Thymus (tissue), 11 donors: ENCODE data around the gene LOC128125822.
"Not testable (repeated sequence)": the region's sequence is repeated elsewhere in the genome, so short reads cannot be mapped to it uniquely, and the experiment has no call there.

ENCODE experiments used
- DNase-seq, 9 donors: peaks; one replicate each; pipeline ENCODE4 v3.0.0-alpha.2; 2013; ENCODE audit warnings: low spot score in 9 of 9, low read depth in 6 of 9, missing footprints in 1 of 9
- H3K27ac ChIP-seq, 2 donors: one replicate each; pipeline ENCODE4 v1.5.1; 2013; ENCODE audit warnings: control low read depth in 1 of 2, low read depth in 1 of 2, low read length in 1 of 2, mild to moderate bottlenecking in 1 of 2, moderate library complexity in 1 of 2
- H3K27me3 ChIP-seq, 2 donors: one replicate each; pipeline ENCODE4 v1.5.1; 2013; ENCODE audit warnings: low read length in 1 of 2; ENCODE audit not compliant: control insufficient read depth in 2 of 2, insufficient read depth in 1 of 2
- H3K36me3 ChIP-seq, 2 donors: one replicate each; pipeline ENCODE4 v1.5.1; 2013; ENCODE audit warnings: low read length in 1 of 2, mild to moderate bottlenecking in 1 of 2, moderate library complexity in 1 of 2; ENCODE audit not compliant: control insufficient read depth in 2 of 2, insufficient read depth in 2 of 2
- H3K4me1 ChIP-seq, 2 donors: one replicate each; pipeline ENCODE4 v1.5.1; 2013; ENCODE audit warnings: low read length in 2 of 2; ENCODE audit not compliant: control insufficient read depth in 2 of 2, insufficient read depth in 2 of 2
- H3K4me3 ChIP-seq, 2 donors: one replicate each; pipeline ENCODE4 v1.5.1; 2013; ENCODE audit warnings: low read length in 2 of 2, control low read depth in 1 of 2, mild to moderate bottlenecking in 1 of 2
- H3K9me3 ChIP-seq, 2 donors: one replicate each; pipeline ENCODE4 v1.5.1; 2013; ENCODE audit warnings: low read length in 1 of 2, mild to moderate bottlenecking in 1 of 2; ENCODE audit not compliant: control insufficient read depth in 2 of 2, insufficient read depth in 1 of 2
- WGBS: extraction: QIAGEN DNeasy Blood & Tissue Kit; methylation state at CpG from one replicate; pipeline ENCODE4 v1.1.7; 2013; 5-methylcytosine and 5-hydroxymethylcytosine counted together
- donor health status: healthy.

LOC128125822 gene

GRCh38 chr6:63572044-63572746 lies at the start of gene LOC128125822, which contains the start of gene PTP4A1:
TSS of gene LOC128125822 (plus strand) at chr6:63572480.
TSS of gene PTP4A1 (plus strand) at chr6:63572480. CDS start at chr6:63576881, 4,401 bp downstream.
- under 1% methylated on average over 73 of the region's 73 CpGs for WGBS
- peaks cover 3 to 10% of the 10 kb centered on the region in 2 donors for H3K4me1 ChIP-seq

DNA sequence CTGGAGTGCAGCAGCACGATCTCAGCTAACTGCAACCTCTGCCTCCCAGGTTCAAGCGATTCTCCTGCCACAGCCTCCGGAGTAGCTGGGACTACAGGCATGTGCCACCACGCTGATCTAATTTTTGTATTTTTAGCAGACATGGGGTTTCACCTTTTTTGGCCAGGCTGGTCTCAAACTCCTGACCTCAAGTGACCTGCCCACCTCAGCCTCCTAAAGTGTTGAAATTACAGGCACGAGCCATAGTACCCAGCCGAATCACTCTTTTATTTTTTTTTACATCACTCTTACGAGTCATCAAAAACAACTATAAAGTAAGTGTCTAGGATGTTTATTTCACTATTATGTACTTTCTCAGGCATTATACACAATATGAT lies 49.4 kb upstream of the LOC128125822 start:
- not testable (repeated sequence) for H3K27ac ChIP-seq, H3K9me3 ChIP-seq, H3K36me3 ChIP-seq, H3K4me1 ChIP-seq, H3K27me3 ChIP-seq, DNase-seq, H3K4me3 ChIP-seq
- 96% methylated on average over 7 of the region's 7 CpGs for WGBS

More at GRCh38 chr6:63572044-63572746, at the start of gene LOC128125822, which contains the start of gene PTP4A1:
- Histone ChIP-seq H3K36me3 (peaks cover 0 to 11% of the 10 kb centered on the region in 2 donors), H3K27ac (peak within 1 kb of the TSS; percentile 97 to 100), H3K4me3 (peak within 1 kb of the TSS; percentile 79 to 95), H3K9me3 (no peaks in the 10 kb centered on the region), H3K27me3 (no peaks in the 10 kb centered on the region)
- peak; percentile 91 to 99 (median 94) for DNase-seq

DNA sequence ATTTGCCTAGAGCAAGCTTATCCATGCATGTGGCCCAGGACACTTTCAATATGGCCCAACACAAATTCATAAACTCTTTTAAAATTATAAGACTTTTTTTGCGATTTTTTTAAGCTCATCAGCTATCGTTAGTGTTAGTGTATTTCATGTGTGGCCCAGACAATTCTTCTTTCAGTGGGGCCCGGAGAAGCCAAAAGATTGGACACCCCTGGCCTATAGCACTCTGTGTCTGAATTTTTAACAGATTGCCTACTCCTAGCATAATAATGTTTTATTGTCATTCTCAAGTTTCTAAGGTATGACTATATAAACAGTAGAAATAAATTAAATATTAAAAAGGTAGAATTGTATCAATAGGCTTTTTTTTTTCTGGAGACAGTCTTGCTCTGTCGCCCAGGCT lies 48.6 kb upstream of the LOC128125822 start:
- Histone ChIP-seq H3K4me3 (no peak overlapping the region), H3K27me3 (no peaks in the 10 kb centered on the region), H3K4me1 (no peaks in the 10 kb centered on the region), H3K9me3 (no peaks in the 10 kb centered on the region), H3K27ac (no peak overlapping the region), H3K36me3 (no peaks in the 10 kb centered on the region)
- WGBS = 98% methylated on average over 4 of the region's 4 CpGs
- DNase-seq = no peak

GRCh38 chr6:63525186-63525878 lies 46.9 kb upstream of the LOC128125822 start:
- Histone ChIP-seq H3K9me3 (no peaks in the 10 kb centered on the region), H3K36me3 (no peaks in the 10 kb centered on the region), H3K4me3 (no peak overlapping the region), H3K4me1 (no peaks in the 10 kb centered on the region), H3K27me3 (no peaks in the 10 kb centered on the region), H3K27ac (no peak overlapping the region)
- 90% methylated on average over 7 of the region's 7 CpGs for WGBS
- DNase-seq = no peak

GRCh38 chr6:63526931-63527330 lies 45.3 kb upstream of the LOC128125822 start:
- no peak overlapping the region for H3K27ac ChIP-seq
- DNase-seq = no peak

DNA sequence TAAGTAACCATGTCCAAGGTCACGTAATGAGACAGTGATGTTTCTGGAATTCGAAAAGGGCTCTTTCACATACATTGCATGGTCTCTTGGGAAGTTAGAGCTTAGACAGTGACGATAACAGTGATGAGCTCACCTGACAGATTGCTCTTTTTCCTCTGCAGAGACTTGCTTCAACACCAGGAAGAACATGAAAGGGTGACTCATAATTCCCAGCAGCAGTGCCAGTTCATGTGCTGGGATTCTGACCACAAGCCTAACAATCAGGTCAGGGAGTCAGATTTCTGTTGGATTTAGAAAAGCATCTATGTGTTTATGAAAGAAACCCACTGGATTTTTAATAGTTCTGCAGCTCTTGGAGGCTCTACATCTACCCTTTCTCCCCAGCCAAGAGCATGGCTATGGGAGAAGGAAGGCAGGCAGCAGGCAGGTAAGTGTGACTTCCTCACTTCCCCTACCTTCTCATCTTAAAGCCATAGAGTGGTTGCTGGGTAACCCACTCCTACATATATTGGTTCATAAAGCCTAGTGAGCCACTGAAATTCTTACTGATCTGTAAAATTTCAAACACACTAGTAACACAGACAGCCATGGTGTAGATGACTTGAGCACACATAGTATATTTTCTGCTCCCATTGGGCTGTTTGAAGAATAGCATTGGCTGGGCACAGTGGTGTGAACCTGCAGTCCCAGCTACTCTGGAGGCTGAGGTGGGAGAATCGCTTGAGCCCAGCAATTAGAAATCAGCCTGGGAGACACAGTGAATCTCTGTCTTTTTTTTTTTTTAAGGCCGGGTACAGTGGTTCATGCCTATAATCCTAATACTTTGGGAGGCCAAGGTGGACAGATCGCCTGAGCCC lies 44.4 kb upstream of the LOC128125822 start:
- Histone ChIP-seq H3K27me3 (no peaks in the 10 kb centered on the region), H3K27ac (no peak overlapping the region), H3K4me3 (no peak overlapping the region), H3K4me1 (no peaks in the 10 kb centered on the region), H3K9me3 (no peaks in the 10 kb centered on the region), H3K36me3 (no peaks in the 10 kb centered on the region)
- WGBS = 92% methylated on average over 6 of the region's 6 CpGs
- peak in 1 of 9 donors; percentile 13 for DNase-seq

More at GRCh38 chr6:63526931-63527330, 45.3 kb upstream of the LOC128125822 start:
- Histone ChIP-seq H3K9me3 (no peaks in the 10 kb centered on the region), H3K4me3 (no peak overlapping the region), H3K4me1 (no peaks in the 10 kb centered on the region), H3K27me3 (no peaks in the 10 kb centered on the region), H3K36me3 (no peaks in the 10 kb centered on the region)

GRCh38 chr6:63529498-63529897 lies 42.8 kb upstream of the LOC128125822 start:
- no peak overlapping the region for H3K27ac ChIP-seq
- H3K4me1 ChIP-seq = no peaks in the 10 kb centered on the region
- WGBS = 46% methylated on average over 4 of the region's 4 CpGs
- no peaks in the 10 kb centered on the region for H3K36me3 ChIP-seq
- no peak for DNase-seq
- H3K9me3 ChIP-seq = no peaks in the 10 kb centered on the region
- H3K27me3 ChIP-seq = no peaks in the 10 kb centered on the region
- H3K4me3 ChIP-seq = no peak overlapping the region

DNA sequence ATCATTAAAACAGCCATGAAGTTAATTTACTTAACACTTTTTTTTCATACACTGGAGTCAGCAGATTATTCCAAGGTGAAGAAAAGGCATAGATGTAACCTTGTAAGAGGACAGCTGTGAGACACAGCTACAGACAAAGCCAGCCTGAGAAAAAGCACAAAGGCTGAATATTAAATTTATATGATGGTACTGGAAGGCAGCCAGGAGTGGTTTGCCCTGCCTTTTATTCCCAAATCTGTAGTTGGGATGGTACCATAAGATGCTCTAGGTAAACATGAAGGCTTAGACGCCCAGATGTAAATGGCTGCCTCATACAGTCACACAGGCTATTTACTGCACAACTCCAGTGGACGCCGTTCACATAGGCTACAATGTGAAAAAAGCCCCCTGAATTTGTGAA lies 42.1 kb upstream of the LOC128125822 start:
- H3K4me1 ChIP-seq = no peaks in the 10 kb centered on the region
- no peaks in the 10 kb centered on the region for H3K36me3 ChIP-seq
- 99% methylated on average over 3 of the region's 3 CpGs for WGBS
- H3K27me3 ChIP-seq = no peaks in the 10 kb centered on the region
- no peak overlapping the region for H3K27ac ChIP-seq
- H3K4me3 ChIP-seq = no peak overlapping the region
- no peaks in the 10 kb centered on the region for H3K9me3 ChIP-seq
- DNase-seq = no peak

DNA sequence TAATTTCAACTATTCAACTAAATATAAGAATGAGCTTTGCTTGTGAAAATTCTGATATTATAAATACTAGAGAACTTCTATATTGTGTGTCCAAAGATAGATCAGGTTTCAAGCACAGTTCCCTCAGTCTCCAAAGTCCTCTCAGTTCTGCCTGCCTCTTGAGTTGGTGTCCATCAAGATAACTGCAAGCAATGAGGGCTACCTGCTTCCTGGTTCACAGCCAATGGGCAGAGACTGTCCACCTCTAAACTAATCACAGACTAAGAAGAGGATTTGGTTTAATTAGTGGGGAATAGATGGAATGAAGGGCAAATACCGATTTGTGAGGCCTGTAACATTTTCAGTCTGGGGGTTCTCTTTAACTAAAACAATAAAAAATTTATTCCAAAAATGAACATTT lies 41.3 kb upstream of the LOC128125822 start:
- no peaks in the 10 kb centered on the region for H3K9me3 ChIP-seq
- H3K4me1 ChIP-seq = no peaks in the 10 kb centered on the region
- no peaks in the 10 kb centered on the region for H3K27me3 ChIP-seq
- DNase-seq = no peak
- H3K4me3 ChIP-seq = no peak overlapping the region
- no peaks in the 10 kb centered on the region for H3K36me3 ChIP-seq
- 92% methylated on average over 1 of the region's 1 CpG for WGBS
- no peak overlapping the region for H3K27ac ChIP-seq
